WERI-Rb-1 (cell line): ENCODE results near the gene CP.

Experiments used
- DNase-seq: peaks from one replicate; pipeline ENCODE4 v3.0.0-alpha.2; 2020
- H3K27ac ChIP-seq: fragments of 250-450 bp; sonication (Bioruptor Pico); 2 replicates; pipeline ENCODE4 v1.5.1; 2020; ENCODE audit warnings: mild to moderate bottlenecking, moderate library complexity
- H3K27me3 ChIP-seq: fragments of 250-450 bp; sonication (Bioruptor Pico); 2 replicates; pipeline ENCODE4 v1.5.1; 2021; ENCODE audit warnings: mild to moderate bottlenecking, low read depth, moderate library complexity; ENCODE audit not compliant: insufficient read depth, severe bottlenecking
- H3K36me3 ChIP-seq: fragments of 250-450 bp; sonication (Bioruptor Pico); 2 replicates; pipeline ENCODE4 v1.5.1; 2020; ENCODE audit warnings: mild to moderate bottlenecking, moderate library complexity
- H3K4me3 ChIP-seq: 2 replicates; pipeline ENCODE4 v1.5.1; 2011; ENCODE audit warnings: low read depth, mild to moderate bottlenecking, control low read depth, low read length
- H3K9me3 ChIP-seq: fragments of 250-450 bp; sonication (Bioruptor Pico); 2 replicates; pipeline ENCODE4 v1.5.1; 2021; ENCODE audit warnings: mild to moderate bottlenecking, moderate library complexity; ENCODE audit not compliant: severe bottlenecking
- TF ChIP-seq, protein P1 (sequence below): IDR thresholded peaks from 2 replicates; pipeline ENCODE4 v1.5.1; 2011; ENCODE audit warnings: low read depth, mild to moderate bottlenecking, control low read depth, inconsistent platforms, low read length

The CP gene

DNA sequence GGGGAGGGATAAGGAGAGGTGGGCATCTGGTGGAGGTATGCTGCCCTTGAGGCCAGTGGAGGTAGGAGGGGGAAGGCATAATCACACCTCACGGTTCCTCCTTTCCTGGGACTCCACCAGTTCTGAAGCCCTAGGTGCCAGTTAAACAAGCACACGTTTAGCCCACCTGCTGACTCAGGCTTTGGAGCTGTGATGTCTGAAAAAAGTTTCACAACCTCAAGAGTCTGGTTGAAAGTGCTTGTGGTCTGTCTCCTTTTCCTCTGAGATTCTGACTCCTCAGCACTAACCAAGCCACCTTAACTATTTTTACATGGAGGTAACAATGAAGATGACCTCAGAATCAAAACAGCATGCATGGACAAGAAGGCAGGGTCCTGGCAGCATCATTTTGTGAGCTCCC lies 69.2 kb downstream of the CP start:
- no peak overlapping the region for H3K4me3 ChIP-seq
- DNase-seq: no peak
- TF ChIP-seq, protein P1, sequence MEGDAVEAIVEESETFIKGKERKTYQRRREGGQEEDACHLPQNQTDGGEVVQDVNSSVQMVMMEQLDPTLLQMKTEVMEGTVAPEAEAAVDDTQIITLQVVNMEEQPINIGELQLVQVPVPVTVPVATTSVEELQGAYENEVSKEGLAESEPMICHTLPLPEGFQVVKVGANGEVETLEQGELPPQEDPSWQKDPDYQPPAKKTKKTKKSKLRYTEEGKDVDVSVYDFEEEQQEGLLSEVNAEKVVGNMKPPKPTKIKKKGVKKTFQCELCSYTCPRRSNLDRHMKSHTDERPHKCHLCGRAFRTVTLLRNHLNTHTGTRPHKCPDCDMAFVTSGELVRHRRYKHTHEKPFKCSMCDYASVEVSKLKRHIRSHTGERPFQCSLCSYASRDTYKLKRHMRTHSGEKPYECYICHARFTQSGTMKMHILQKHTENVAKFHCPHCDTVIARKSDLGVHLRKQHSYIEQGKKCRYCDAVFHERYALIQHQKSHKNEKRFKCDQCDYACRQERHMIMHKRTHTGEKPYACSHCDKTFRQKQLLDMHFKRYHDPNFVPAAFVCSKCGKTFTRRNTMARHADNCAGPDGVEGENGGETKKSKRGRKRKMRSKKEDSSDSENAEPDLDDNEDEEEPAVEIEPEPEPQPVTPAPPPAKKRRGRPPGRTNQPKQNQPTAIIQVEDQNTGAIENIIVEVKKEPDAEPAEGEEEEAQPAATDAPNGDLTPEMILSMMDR: no peak
- no peak overlapping the region for H3K27ac ChIP-seq
- H3K27me3 ChIP-seq: no peaks in the 10 kb centered on the region
- peaks cover 6% of the 10 kb centered on the region for H3K36me3 ChIP-seq
- no peaks in the 10 kb centered on the region for H3K9me3 ChIP-seq

DNA sequence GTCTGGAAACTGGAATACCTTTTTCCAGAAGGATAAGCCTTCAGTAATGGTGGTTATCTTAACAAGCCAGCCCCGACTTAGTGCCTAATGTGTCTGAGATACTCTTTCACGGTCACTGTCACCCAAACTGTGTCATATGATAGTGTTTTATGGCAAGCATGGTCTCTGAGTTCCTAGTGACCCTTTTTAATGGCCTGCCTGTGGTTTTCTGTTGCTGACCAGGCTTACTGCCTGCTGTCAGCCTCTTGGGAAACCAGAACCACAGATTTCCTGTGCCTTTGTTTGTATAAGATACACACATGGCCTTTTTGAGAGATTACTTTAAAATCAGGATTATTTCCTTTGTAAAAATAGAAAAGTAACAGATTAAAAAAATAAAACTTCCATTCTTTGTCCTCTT lies 69.8 kb downstream of the CP start:
- Histone ChIP-seq H3K27ac (no peak overlapping the region), H3K36me3 (peaks cover 3% of the 10 kb centered on the region; the same call in 1 of the 2 replicates), H3K4me3 (no peak overlapping the region), H3K9me3 (no peaks in the 10 kb centered on the region), H3K27me3 (no peaks in the 10 kb centered on the region)
- no peak for DNase-seq
- TF ChIP-seq, protein P1: no peak

DNA sequence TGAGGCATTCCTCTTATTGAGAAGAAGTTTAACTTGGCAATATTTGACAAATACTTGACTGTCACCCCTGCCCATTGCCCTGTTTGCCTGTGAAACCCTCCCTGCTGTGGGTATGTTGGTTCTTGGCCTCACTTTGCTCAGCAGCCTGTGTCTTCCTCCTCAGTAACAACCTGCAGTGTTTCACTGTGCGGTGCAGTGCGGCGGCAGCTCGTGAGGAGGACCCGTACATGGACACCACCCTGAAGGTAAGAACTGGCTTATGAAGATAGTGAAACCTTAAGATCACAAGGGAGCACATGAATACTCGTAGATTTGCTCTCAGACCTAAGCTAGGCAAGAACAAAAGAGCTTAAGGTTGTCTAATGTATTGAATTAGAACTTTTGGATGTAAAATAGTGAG lies 71.2 kb downstream of the CP start:
- Histone ChIP-seq H3K27me3 (no peaks in the 10 kb centered on the region), H3K36me3 (peaks cover 6% of the 10 kb centered on the region; the same call in 1 of the 2 replicates), H3K27ac (no peak overlapping the region), H3K9me3 (no peaks in the 10 kb centered on the region), H3K4me3 (no peak overlapping the region)
- TF ChIP-seq, protein P1: no peak
- no peak for DNase-seq

DNA sequence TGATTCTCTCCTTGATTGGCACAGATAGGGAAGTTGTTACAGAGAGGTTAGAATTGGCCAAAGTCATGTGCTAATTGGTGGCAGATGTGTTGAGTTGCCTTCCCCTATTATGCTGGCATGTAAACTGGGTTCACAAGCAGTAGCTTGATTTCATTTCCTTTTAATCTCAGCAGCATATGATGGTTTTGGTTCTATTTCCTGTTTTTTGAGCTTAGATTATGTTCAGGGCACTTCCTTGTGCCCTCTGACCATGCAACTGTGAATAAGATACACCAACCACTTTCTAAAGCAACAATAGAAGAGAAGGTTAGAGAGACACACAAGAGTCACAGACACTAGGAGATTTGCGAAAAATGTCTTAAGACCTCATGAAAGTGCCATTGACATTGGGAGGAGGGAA lies 75.7 kb downstream of the CP start:
- Histone ChIP-seq H3K4me3 (no peak overlapping the region), H3K27me3 (no peaks in the 10 kb centered on the region), H3K27ac (no peak overlapping the region), H3K36me3 (peaks cover 6% of the 10 kb centered on the region), H3K9me3 (no peaks in the 10 kb centered on the region)
- no peak for DNase-seq
- TF ChIP-seq, protein P1: no peak

DNA sequence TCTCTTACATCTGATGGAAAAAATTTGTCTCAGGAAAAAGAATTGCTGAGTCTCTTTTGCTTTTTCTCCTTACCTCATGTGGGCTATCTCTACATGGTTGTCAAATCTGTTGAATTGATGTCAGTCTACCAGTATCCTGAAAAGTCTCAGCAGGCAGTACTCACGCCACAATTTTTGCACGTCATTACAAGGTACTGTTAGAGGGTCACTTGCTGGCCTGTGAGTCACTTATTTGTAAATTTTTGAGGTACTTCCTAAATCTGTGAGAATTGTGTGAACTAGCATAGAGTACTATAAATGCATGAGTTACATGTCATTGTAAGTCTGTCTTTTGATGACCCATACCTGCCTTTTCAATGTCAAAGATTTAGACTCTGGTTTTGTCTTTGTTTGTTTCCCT lies 76.3 kb downstream of the CP start:
- Histone ChIP-seq H3K4me3 (no peak overlapping the region), H3K27ac (no peak overlapping the region), H3K36me3 (peaks cover 6% of the 10 kb centered on the region), H3K27me3 (no peaks in the 10 kb centered on the region), H3K9me3 (no peaks in the 10 kb centered on the region)
- no peak for DNase-seq
- TF ChIP-seq, protein P1: no peak

DNA sequence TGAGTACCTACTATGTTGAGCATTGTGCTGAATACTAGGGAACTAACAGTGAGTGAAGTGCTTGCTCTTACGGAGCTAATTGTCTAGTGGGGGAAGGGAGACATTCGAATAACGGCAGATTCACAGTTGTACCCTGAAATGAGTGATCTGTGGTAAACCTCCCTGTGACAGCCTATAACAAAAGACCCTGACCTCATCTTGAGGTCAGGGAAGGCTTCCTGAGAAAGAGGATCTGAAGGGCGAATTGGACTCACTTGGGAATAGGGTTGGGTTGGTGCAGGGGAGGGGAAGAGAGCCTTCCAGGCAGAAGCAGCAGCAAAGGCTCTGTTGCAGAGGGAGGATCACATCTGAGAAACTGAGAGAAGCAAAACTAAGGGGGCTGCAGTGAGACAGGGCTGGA lies 78.9 kb downstream of the CP start:
- no peak for DNase-seq
- Histone ChIP-seq H3K27me3 (no peaks in the 10 kb centered on the region), H3K36me3 (peaks cover 3% of the 10 kb centered on the region), H3K27ac (no peak overlapping the region), H3K4me3 (no peak overlapping the region), H3K9me3 (no peaks in the 10 kb centered on the region)
- TF ChIP-seq, protein P1: no peak
